Small intestine (tissue), 4 donors: Measurements from ENCODE around the gene TOPORS. TPM values are rescaled to one million over a fixed set of nuclear protein-coding genes. Genes with fewer than 3 reads are reported as not detected.

ENCODE experiments used
- polyA plus RNA-seq, 4 donors: library from polyadenylated mRNA; stranded (reverse) in 3 of 4; unstranded in 1 of 4; fragments of 200-250 nt in 3 of 4; fragments of 120-200 nt in 1 of 4; gene quantifications; one replicate each; pipeline versions ENCODE4 v1.2.1 to v1.2.3, GENCODE V29; 2013
- donor health status: healthy with polysubstance abuse.
- donor health status: Bipolar disorder and iron deficiency.
- donor health status: healthy.

TOPORS gene
- polyA plus RNA-seq, 4 donors, result 6.2 to 20.4 (median 7.1) TPM

Other genes starting within 250 kb of the TOPORS start
- 10 to 100 TPM; 27.8 to 80.2 (median 37.5) TPM for gene ACO1, start 167.9 kb downstream of the TOPORS start, polyA plus RNA-seq
- gene RIGI, start 26.4 kb downstream of the TOPORS start, polyA plus RNA-seq, result 10 to 100 TPM in 1 of 4 donors, 1 to 10 TPM in 3; 3.5 to 12.2 (median 4.7) TPM
- 10 to 100 TPM in 2 of 4 donors, 1 to 10 TPM in 2; 6.5 to 15.4 (median 10.0) TPM for gene SMIM27, start 259 bp downstream of the TOPORS start, polyA plus RNA-seq
- 10 to 100 TPM; 46.6 to 78.7 (median 61.9) TPM for gene NDUFB6, start 20.6 kb upstream of the TOPORS start, polyA plus RNA-seq
- gene TAF1L, start 83.1 kb upstream of the TOPORS start, polyA plus RNA-seq, result under 1 TPM in 1 of 4 donors, not detected in 3; 0.03 TPM
- gene TMEM215, start 231.0 kb upstream of the TOPORS start, polyA plus RNA-seq, result not detected